ENCODE measurements around the gene CABYR.

CABYR gene

DNA sequence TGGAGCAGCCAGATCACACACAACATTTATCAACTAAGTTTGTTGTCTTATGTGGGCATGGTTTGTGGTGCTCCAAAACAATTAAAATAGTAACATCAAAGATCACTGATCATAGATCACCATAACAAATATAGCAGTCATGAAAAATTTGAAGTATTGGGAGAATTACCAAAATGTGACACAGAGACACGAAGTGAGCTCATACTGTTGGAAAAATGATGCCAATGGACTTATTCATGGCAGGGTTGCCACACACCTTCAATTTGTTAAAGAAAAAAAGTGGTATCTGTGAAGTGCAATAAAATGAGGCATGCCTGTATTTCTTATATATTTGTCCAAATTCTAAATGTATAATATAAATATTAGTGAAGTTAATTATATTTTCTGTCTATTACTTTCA is 42.9 kb upstream of the CABYR start:
- no peak for TF ChIP-seq POLR2A (IDR thresholded peaks at IDR 0.05; ENCODE audit: extremely low read depth, insufficient read length)
- TF ChIP-seq, protein P1, sequence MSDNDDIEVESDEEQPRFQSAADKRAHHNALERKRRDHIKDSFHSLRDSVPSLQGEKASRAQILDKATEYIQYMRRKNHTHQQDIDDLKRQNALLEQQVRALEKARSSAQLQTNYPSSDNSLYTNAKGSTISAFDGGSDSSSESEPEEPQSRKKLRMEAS (IDR thresholded peaks at IDR 0.05; ENCODE audit: low read depth, low read length) = no peak
- TF ChIP-seq, protein P2, sequence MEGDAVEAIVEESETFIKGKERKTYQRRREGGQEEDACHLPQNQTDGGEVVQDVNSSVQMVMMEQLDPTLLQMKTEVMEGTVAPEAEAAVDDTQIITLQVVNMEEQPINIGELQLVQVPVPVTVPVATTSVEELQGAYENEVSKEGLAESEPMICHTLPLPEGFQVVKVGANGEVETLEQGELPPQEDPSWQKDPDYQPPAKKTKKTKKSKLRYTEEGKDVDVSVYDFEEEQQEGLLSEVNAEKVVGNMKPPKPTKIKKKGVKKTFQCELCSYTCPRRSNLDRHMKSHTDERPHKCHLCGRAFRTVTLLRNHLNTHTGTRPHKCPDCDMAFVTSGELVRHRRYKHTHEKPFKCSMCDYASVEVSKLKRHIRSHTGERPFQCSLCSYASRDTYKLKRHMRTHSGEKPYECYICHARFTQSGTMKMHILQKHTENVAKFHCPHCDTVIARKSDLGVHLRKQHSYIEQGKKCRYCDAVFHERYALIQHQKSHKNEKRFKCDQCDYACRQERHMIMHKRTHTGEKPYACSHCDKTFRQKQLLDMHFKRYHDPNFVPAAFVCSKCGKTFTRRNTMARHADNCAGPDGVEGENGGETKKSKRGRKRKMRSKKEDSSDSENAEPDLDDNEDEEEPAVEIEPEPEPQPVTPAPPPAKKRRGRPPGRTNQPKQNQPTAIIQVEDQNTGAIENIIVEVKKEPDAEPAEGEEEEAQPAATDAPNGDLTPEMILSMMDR (IDR thresholded peaks at IDR 0.05; ENCODE audit: low read depth, low read length) = no peak
- H3K4me3 ChIP-seq (ENCODE audit: low read depth, low read length) = no peak overlapping the region
- DNase-seq (ENCODE audit: low read depth) = no peak

DNA sequence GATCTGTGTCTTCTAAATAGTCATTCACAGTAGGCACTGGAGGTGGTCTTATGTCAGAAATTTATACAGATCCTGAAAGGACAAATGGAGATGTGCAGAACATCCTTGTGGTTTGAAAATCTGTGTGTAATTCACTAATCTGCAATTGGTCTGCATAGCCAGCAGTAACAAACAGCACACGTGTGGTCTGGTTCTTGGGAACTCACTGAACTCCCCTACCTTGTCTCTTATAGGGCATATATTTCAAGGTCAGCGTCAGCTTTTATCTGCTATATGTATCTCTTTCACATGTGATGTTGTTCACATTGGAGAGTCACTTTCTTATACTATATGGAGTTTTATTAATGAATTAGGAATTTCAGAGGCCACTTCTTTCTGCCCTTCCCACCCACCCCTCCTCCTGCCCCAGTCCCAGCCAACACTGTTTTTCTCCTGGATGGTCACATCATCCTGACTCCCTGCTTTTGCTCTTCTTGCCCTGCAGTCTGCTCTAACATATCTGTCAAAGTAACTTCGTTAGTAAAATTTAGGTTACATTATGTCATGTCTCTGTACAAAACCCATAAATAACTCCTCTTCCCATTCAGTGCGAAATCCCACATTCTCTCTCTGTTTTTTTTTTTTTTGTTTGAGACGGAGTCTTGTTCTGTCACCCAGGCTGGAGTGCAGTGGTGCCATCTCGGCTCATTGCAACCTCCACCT is 35.4 kb upstream of the CABYR start:
- TF ChIP-seq, protein P2 (IDR thresholded peaks at IDR 0.05; ENCODE audit: low read depth, low read length) = no peak
- TF ChIP-seq, protein P1 (IDR thresholded peaks at IDR 0.05; ENCODE audit: low read depth, low read length) = no peak
- TF ChIP-seq POLR2A (IDR thresholded peaks at IDR 0.05; ENCODE audit: extremely low read depth, insufficient read length) (no peak), MYC (IDR thresholded peaks at IDR 0.05; ENCODE audit: low read depth, low read length) (no peak)
- no peak for DNase-seq (ENCODE audit: low read depth)
- no peak overlapping the region for H3K4me3 ChIP-seq (ENCODE audit: low read depth, low read length)

DNA sequence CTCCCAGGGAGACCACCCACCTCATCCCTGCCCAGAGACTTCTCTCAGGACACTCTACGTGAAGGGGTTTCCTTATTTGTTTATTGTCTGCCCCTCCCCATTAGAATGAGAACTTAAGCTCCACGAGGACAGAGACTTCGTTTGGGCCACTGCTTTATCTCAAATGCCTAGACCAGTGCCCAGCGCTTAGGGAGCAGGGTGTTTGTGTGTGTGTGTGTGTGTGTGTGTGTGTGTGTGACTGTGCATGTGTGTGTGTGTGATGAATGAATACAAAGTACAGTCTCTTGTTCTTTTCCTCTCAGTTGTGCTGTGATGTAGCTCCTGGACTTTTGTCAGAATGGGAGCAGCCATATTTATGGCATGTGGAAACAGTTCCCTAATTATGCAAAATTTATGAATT is 34.4 kb upstream of the CABYR start:
- TF ChIP-seq, protein P2 (IDR thresholded peaks at IDR 0.05; ENCODE audit: low read depth, low read length) = no peak
- no peak for TF ChIP-seq MYC (IDR thresholded peaks at IDR 0.05; ENCODE audit: low read depth, low read length)
- no peak for TF ChIP-seq POLR2A (IDR thresholded peaks at IDR 0.05; ENCODE audit: extremely low read depth, insufficient read length)
- TF ChIP-seq, protein P1 (IDR thresholded peaks at IDR 0.05; ENCODE audit: low read depth, low read length) = no peak
- no peak overlapping the region for H3K4me3 ChIP-seq (ENCODE audit: low read depth, low read length)
- DNase-seq (ENCODE audit: low read depth) = no peak

DNA sequence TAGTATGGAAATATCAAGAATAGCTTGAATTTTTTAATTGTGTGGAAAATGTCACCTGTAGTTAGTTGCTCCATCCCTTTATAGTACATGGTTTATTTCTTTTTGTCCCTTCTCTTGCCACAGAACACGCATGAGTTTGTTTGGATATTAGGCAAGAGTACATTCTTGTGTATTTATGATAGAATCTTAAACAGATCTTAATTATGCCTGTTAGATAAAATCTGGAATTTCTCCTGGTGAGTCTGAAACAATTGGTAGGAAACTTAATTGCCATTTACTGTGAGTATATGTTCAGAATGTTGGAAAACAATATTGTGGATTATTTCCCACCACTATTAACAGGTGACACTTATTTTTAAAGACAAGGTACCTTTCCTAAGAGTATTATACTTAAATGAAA is 30.2 kb upstream of the CABYR start:
- no peak overlapping the region for H3K4me3 ChIP-seq (ENCODE audit: low read depth, low read length)
- TF ChIP-seq, protein P2 (IDR thresholded peaks at IDR 0.05; ENCODE audit: low read depth, low read length) = no peak
- TF ChIP-seq POLR2A (IDR thresholded peaks at IDR 0.05; ENCODE audit: extremely low read depth, insufficient read length) (no peak), MYC (IDR thresholded peaks at IDR 0.05; ENCODE audit: low read depth, low read length) (no peak)
- TF ChIP-seq, protein P1 (IDR thresholded peaks at IDR 0.05; ENCODE audit: low read depth, low read length) = no peak
- no peak for DNase-seq (ENCODE audit: low read depth)

DNA sequence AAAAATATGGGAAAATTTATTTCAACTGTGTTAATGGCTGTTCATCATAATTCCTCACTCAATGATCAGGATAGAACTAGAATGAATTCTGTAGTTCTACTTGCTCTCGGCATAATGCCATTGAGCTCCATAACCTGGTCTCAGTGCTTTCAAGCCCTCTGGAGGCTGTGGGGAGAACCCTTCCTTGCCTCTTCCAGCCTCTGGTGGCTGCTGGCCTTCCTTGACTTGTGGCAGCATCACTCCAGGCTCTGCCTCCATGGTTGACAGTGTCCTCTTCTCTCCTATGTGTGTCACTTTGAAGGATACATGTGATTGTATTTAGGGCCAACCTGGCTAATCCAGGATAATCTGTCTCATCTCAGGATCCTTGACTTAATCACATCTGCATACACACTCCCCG is 26.9 kb upstream of the CABYR start:
- DNase-seq (ENCODE audit: low read depth) = no peak
- TF ChIP-seq, protein P1 (IDR thresholded peaks at IDR 0.05; ENCODE audit: low read depth, low read length) = no peak
- TF ChIP-seq, protein P2 (IDR thresholded peaks at IDR 0.05; ENCODE audit: low read depth, low read length) = no peak
- TF ChIP-seq POLR2A (IDR thresholded peaks at IDR 0.05; ENCODE audit: extremely low read depth, insufficient read length) (no peak), MYC (IDR thresholded peaks at IDR 0.05; ENCODE audit: low read depth, low read length) (no peak)
- H3K4me3 ChIP-seq (ENCODE audit: low read depth, low read length) = no peak overlapping the region
